ENCODE results near the gene NMNAT2.
"Not testable (repeated sequence)": the region's sequence is repeated elsewhere in the genome, so short reads cannot be mapped to it uniquely, and the experiment has no call there.

NMNAT2 gene

GRCh38 chr1:183273984-183274383 lies 144.2 kb downstream of the NMNAT2 start:
- H2BK5ac ChIP-seq (ENCODE audit: low read length); DNase-seq; H3K4me3 ChIP-seq (ENCODE audit: low read length); H3K4ac ChIP-seq (ENCODE audit: low read depth, low read length); H3K27me3 ChIP-seq (ENCODE audit: insufficient read depth, low read length, poor library complexity); H4K8ac ChIP-seq (ENCODE audit: low read depth, low read length); H3K23ac ChIP-seq (ENCODE audit: low read length); H3K79me1 ChIP-seq (ENCODE audit: low read length); H4K5ac ChIP-seq (ENCODE audit: low read length); H3K9ac ChIP-seq (ENCODE audit: low read length); H3K56ac ChIP-seq (ENCODE audit: low read length); H3K79me2 ChIP-seq (ENCODE audit: control insufficient read depth, insufficient read depth, low read length); H2BK120ac ChIP-seq (ENCODE audit: low read depth, low read length); H2AK5ac ChIP-seq (ENCODE audit: low read length); H2BK15ac ChIP-seq (replicated peaks; ENCODE audit: low read depth); H3K18ac ChIP-seq (ENCODE audit: low read length); H3K36me3 ChIP-seq (ENCODE audit: control insufficient read depth, insufficient read depth, low read length); H3K27ac ChIP-seq (ENCODE audit: low read depth, low read length); H3K4me2 ChIP-seq (ENCODE audit: low read length): not testable (repeated sequence)
- H3K4me1 ChIP-seq (ENCODE audit: control insufficient read depth, low read depth, low read length), result peaks cover 12% of the 10 kb centered on the region
- WGBS (ENCODE audit: extremely low coverage, insufficient coverage, low lambda C conversion rate), result no CpG with 5 or more reads among the region's 4 CpGs

GRCh38 chr1:183273300-183273699 lies 144.9 kb downstream of the NMNAT2 start:
- no peak overlapping the region for H2BK5ac ChIP-seq (ENCODE audit: low read length)
- no peak overlapping the region for H2BK120ac ChIP-seq (ENCODE audit: low read depth, low read length)
- no peak overlapping the region for H2AK5ac ChIP-seq (ENCODE audit: low read length)
- H3K79me1 ChIP-seq (ENCODE audit: low read length), result no peaks in the 10 kb centered on the region
- no peak for DNase-seq
- H2BK15ac ChIP-seq (replicated peaks; ENCODE audit: low read depth), result no peak overlapping the region
- H3K23ac ChIP-seq (ENCODE audit: low read length), result no peak overlapping the region
- no peak overlapping the region for H3K9ac ChIP-seq (ENCODE audit: low read length)
- H3K79me2 ChIP-seq (ENCODE audit: control insufficient read depth, insufficient read depth, low read length), result no peaks in the 10 kb centered on the region
- WGBS (ENCODE audit: extremely low coverage, insufficient coverage, low lambda C conversion rate), result no CpG with 5 or more reads among the region's 5 CpGs
- H3K18ac ChIP-seq (ENCODE audit: low read length), result no peak overlapping the region
- no peak overlapping the region for H3K4me2 ChIP-seq (ENCODE audit: low read length)
- peaks cover 5% of the 10 kb centered on the region for H3K4me1 ChIP-seq (ENCODE audit: control insufficient read depth, low read depth, low read length)
- H3K56ac ChIP-seq (ENCODE audit: low read length), result no peak overlapping the region
- no peaks in the 10 kb centered on the region for H3K27me3 ChIP-seq (ENCODE audit: insufficient read depth, low read length, poor library complexity)
- H3K27ac ChIP-seq (ENCODE audit: low read depth, low read length), result no peak overlapping the region
- no peak overlapping the region for H3K4me3 ChIP-seq (ENCODE audit: low read length)
- no peaks in the 10 kb centered on the region for H3K36me3 ChIP-seq (ENCODE audit: control insufficient read depth, insufficient read depth, low read length)
- no peak overlapping the region for H4K8ac ChIP-seq (ENCODE audit: low read depth, low read length)
- no peak overlapping the region for H4K5ac ChIP-seq (ENCODE audit: low read length)
- H3K4ac ChIP-seq (ENCODE audit: low read depth, low read length), result no peak overlapping the region

- Histone ChIP-seq H3K27ac (ENCODE audit: low read depth, low read length) (no peak overlapping the region), H3K23ac (ENCODE audit: low read length) (no peak overlapping the region), H3K79me1 (ENCODE audit: low read length) (no peaks in the 10 kb centered on the region), H2BK120ac (ENCODE audit: low read depth, low read length) (no peak overlapping the region), H3K4me3 (ENCODE audit: low read length) (no peak overlapping the region), H3K79me2 (ENCODE audit: control insufficient read depth, insufficient read depth, low read length) (no peaks in the 10 kb centered on the region), H3K56ac (ENCODE audit: low read length) (no peak overlapping the region), H3K36me3 (ENCODE audit: control insufficient read depth, insufficient read depth, low read length) (no peaks in the 10 kb centered on the region), H3K18ac (ENCODE audit: low read length) (no peak overlapping the region), H3K4me1 (ENCODE audit: control insufficient read depth, low read depth, low read length) (peaks cover 1% of the 10 kb centered on the region), H2BK15ac (replicated peaks; ENCODE audit: low read depth) (no peak overlapping the region), H4K8ac (ENCODE audit: low read depth, low read length) (no peak overlapping the region), H2BK5ac (ENCODE audit: low read length) (no peak overlapping the region), H3K9ac (ENCODE audit: low read length) (no peak overlapping the region), H3K27me3 (ENCODE audit: insufficient read depth, low read length, poor library complexity) (no peaks in the 10 kb centered on the region), H2AK5ac (ENCODE audit: low read length) (no peak overlapping the region), H4K5ac (ENCODE audit: low read length) (no peak overlapping the region), H3K4me2 (ENCODE audit: low read length) (no peak overlapping the region), H3K4ac (ENCODE audit: low read depth, low read length) (no peak overlapping the region)
- no CpG with 5 or more reads among the region's 4 CpGs for WGBS (ENCODE audit: extremely low coverage, insufficient coverage, low lambda C conversion rate)
- DNase-seq, result no peak
These were observed 145.8 kb downstream of the NMNAT2 start for GRCh38 chr1:183272390-183272848.

GRCh38 chr1:183270541-183271141 lies 147.5 kb downstream of the NMNAT2 start:
- Histone ChIP-seq H4K5ac (ENCODE audit: low read length) (no peak overlapping the region), H3K4me2 (ENCODE audit: low read length) (no peak overlapping the region), H3K36me3 (ENCODE audit: control insufficient read depth, insufficient read depth, low read length) (no peaks in the 10 kb centered on the region), H4K8ac (ENCODE audit: low read depth, low read length) (no peak overlapping the region), H3K27ac (ENCODE audit: low read depth, low read length) (no peak overlapping the region), H3K4me1 (ENCODE audit: control insufficient read depth, low read depth, low read length) (no peaks in the 10 kb centered on the region), H3K4ac (ENCODE audit: low read depth, low read length) (no peak overlapping the region), H3K27me3 (ENCODE audit: insufficient read depth, low read length, poor library complexity) (no peaks in the 10 kb centered on the region), H2BK120ac (ENCODE audit: low read depth, low read length) (no peak overlapping the region), H3K4me3 (ENCODE audit: low read length) (no peak overlapping the region), H3K9ac (ENCODE audit: low read length) (no peak overlapping the region), H2BK5ac (ENCODE audit: low read length) (no peak overlapping the region), H3K79me1 (ENCODE audit: low read length) (no peaks in the 10 kb centered on the region), H3K23ac (ENCODE audit: low read length) (no peak overlapping the region), H3K18ac (ENCODE audit: low read length) (no peak overlapping the region), H2BK15ac (replicated peaks; ENCODE audit: low read depth) (no peak overlapping the region), H3K79me2 (ENCODE audit: control insufficient read depth, insufficient read depth, low read length) (no peaks in the 10 kb centered on the region), H3K56ac (ENCODE audit: low read length) (no peak overlapping the region), H2AK5ac (ENCODE audit: low read length) (no peak overlapping the region)
- no peak for DNase-seq
- no CpG with 5 or more reads among the region's 5 CpGs for WGBS (ENCODE audit: extremely low coverage, insufficient coverage, low lambda C conversion rate)

GRCh38 chr1:183267646-183268431 lies 150.3 kb downstream of the NMNAT2 start:
- no CpG with 5 or more reads among the region's 7 CpGs for whole genome bisulfite sequencing (ENCODE audit: extremely low coverage, insufficient coverage, low lambda C conversion rate)
- no peaks in the 10 kb centered on the region for H3K4me1 ChIP-seq (ENCODE audit: control insufficient read depth, low read depth, low read length)
- no peak overlapping the region for H2BK15ac ChIP-seq (replicated peaks; ENCODE audit: low read depth)
- no peak overlapping the region for H3K9ac ChIP-seq (ENCODE audit: low read length)
- no peaks in the 10 kb centered on the region for H3K36me3 ChIP-seq (ENCODE audit: control insufficient read depth, insufficient read depth, low read length)
- no peak for DNase-seq
- H3K23ac ChIP-seq (ENCODE audit: low read length), result no peak overlapping the region
- H3K18ac ChIP-seq (ENCODE audit: low read length), result no peak overlapping the region
- H2BK5ac ChIP-seq (ENCODE audit: low read length), result no peak overlapping the region
- H3K79me1 ChIP-seq (ENCODE audit: low read length), result no peaks in the 10 kb centered on the region
- H3K27ac ChIP-seq (ENCODE audit: low read depth, low read length), result no peak overlapping the region
- H3K4me3 ChIP-seq (ENCODE audit: low read length), result no peak overlapping the region
- no peak overlapping the region for H2BK120ac ChIP-seq (ENCODE audit: low read depth, low read length)
- H4K5ac ChIP-seq (ENCODE audit: low read length), result no peak overlapping the region
- no peak overlapping the region for H3K56ac ChIP-seq (ENCODE audit: low read length)
- H3K27me3 ChIP-seq (ENCODE audit: insufficient read depth, low read length, poor library complexity), result no peaks in the 10 kb centered on the region
- H3K4me2 ChIP-seq (ENCODE audit: low read length), result no peak overlapping the region
- H3K4ac ChIP-seq (ENCODE audit: low read depth, low read length), result no peak overlapping the region
- no peaks in the 10 kb centered on the region for H3K79me2 ChIP-seq (ENCODE audit: control insufficient read depth, insufficient read depth, low read length)
- no peak overlapping the region for H4K8ac ChIP-seq (ENCODE audit: low read depth, low read length)
- no peak overlapping the region for H2AK5ac ChIP-seq (ENCODE audit: low read length)

All from mesendoderm (in vitro differentiated cells).